ENCODE measurements around the gene NNT. TPM values are rescaled to one million over a fixed set of nuclear protein-coding genes. Genes with fewer than 3 reads are reported as not detected.

The NNT gene
- total and polyA plus RNA-seq, 9 of the 15 experiments (the other 6 are each of a cell fraction or from before 2014, with no cell fraction given), result 21.9 to 68.6 (median 42.2) TPM

DNA sequence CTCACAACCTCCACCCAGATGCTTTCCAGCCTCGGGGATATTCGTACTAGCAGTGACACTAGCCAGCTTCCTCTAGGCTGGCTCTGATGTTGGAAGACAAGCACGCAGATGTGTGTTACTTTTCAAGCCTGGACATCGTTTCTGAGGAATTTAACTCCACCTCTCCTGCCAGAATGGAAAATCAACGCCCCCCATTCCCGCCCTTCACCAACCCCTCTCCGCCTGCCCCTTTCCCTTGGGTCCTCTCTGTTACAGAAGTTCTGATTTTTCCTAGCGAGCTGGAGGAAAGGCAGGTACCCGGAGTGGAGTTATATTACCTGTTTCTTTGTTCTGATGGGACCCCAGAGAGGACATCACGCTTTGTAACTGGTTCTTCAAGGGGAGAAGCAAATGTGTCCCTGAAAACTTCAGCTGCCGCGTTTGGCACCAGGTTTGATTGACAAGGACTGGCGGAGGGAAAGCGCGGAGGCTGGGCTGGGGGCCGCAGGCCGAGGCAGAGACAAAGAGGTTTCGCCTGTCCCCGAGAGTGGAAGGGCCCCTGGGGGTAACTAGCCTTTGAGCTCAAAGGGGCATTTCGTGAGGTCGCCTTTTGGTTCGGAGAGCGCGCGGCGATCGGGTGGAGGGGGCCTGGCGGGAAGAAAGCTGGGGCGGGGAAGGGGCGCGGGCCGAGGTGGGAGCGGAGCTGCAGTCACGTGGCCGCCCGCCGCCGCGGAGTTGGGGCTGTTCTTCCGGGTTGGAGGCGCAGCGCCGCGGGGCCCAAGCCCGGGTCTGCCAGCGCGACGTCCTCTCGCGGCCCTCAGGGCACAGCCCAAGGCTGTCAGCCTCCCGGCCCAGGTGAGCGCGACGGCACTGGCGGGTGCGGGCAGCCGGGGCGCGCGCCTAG lies at the start of gene NNT (continued):
- TF ChIP-seq ZNF444 (CRISPR knock-in tag; IDR thresholded peaks at IDR 0.05) (no peak), ZNF589 (CRISPR knock-in tag; IDR thresholded peaks at IDR 0.05; ENCODE audit: low read depth) (no peak; the same call in 1 of the 2 replicates), HNRNPL (IDR thresholded peaks at IDR 0.05; ENCODE audit: low read depth, low read length) (peak; percentile 69; the same call in 1 of the 2 replicates), TBL1XR1 (IDR thresholded peaks at IDR 0.05; ENCODE audit: low read length in 2 of 2) (no peak), ZNF511 (CRISPR knock-in tag; IDR thresholded peaks at IDR 0.05) (peak; percentile 67), HMG20B (CRISPR knock-in tag; IDR thresholded peaks at IDR 0.05) (no peak), GTF2E2 (tag; IDR thresholded peaks at IDR 0.05) (0 out of 2 replicates have a peak, but pooled peaks have one; percentile 10), ZNF445 (CRISPR knock-in tag; IDR thresholded peaks at IDR 0.05; ENCODE audit: low read depth) (no peak), HOXB6 (CRISPR knock-in tag; IDR thresholded peaks at IDR 0.05; ENCODE audit: borderline replicate concordance) (no peak), ZNF778 (CRISPR knock-in tag; IDR thresholded peaks at IDR 0.05) (no peak), SMARCB1 (IDR thresholded peaks at IDR 0.05; ENCODE audit: insufficient read length, low read depth) (no peak), CHD4 (IDR thresholded peaks at IDR 0.05; ENCODE audit: insufficient read depth, insufficient replicate concordance, low read depth, low read length, poor library complexity, severe bottlenecking) (peak; percentile 34), MAFG (tag; conservative IDR thresholded peaks at IDR 0.05) (no peak), ZBTB26 (CRISPR knock-in tag; IDR thresholded peaks at IDR 0.05) (no peak), SRSF7 (optimal IDR thresholded peaks at IDR 0.05; ENCODE audit: low read depth, low read length) (no peak), ZC3H8 (IDR thresholded peaks at IDR 0.05) (no peak), FOXA3 (CRISPR knock-in tag; conservative IDR thresholded peaks at IDR 0.05 in 1 of 2, IDR thresholded peaks at IDR 0.05 in 1 of 2) (no peak)
- TF ChIP-seq, protein P1, sequence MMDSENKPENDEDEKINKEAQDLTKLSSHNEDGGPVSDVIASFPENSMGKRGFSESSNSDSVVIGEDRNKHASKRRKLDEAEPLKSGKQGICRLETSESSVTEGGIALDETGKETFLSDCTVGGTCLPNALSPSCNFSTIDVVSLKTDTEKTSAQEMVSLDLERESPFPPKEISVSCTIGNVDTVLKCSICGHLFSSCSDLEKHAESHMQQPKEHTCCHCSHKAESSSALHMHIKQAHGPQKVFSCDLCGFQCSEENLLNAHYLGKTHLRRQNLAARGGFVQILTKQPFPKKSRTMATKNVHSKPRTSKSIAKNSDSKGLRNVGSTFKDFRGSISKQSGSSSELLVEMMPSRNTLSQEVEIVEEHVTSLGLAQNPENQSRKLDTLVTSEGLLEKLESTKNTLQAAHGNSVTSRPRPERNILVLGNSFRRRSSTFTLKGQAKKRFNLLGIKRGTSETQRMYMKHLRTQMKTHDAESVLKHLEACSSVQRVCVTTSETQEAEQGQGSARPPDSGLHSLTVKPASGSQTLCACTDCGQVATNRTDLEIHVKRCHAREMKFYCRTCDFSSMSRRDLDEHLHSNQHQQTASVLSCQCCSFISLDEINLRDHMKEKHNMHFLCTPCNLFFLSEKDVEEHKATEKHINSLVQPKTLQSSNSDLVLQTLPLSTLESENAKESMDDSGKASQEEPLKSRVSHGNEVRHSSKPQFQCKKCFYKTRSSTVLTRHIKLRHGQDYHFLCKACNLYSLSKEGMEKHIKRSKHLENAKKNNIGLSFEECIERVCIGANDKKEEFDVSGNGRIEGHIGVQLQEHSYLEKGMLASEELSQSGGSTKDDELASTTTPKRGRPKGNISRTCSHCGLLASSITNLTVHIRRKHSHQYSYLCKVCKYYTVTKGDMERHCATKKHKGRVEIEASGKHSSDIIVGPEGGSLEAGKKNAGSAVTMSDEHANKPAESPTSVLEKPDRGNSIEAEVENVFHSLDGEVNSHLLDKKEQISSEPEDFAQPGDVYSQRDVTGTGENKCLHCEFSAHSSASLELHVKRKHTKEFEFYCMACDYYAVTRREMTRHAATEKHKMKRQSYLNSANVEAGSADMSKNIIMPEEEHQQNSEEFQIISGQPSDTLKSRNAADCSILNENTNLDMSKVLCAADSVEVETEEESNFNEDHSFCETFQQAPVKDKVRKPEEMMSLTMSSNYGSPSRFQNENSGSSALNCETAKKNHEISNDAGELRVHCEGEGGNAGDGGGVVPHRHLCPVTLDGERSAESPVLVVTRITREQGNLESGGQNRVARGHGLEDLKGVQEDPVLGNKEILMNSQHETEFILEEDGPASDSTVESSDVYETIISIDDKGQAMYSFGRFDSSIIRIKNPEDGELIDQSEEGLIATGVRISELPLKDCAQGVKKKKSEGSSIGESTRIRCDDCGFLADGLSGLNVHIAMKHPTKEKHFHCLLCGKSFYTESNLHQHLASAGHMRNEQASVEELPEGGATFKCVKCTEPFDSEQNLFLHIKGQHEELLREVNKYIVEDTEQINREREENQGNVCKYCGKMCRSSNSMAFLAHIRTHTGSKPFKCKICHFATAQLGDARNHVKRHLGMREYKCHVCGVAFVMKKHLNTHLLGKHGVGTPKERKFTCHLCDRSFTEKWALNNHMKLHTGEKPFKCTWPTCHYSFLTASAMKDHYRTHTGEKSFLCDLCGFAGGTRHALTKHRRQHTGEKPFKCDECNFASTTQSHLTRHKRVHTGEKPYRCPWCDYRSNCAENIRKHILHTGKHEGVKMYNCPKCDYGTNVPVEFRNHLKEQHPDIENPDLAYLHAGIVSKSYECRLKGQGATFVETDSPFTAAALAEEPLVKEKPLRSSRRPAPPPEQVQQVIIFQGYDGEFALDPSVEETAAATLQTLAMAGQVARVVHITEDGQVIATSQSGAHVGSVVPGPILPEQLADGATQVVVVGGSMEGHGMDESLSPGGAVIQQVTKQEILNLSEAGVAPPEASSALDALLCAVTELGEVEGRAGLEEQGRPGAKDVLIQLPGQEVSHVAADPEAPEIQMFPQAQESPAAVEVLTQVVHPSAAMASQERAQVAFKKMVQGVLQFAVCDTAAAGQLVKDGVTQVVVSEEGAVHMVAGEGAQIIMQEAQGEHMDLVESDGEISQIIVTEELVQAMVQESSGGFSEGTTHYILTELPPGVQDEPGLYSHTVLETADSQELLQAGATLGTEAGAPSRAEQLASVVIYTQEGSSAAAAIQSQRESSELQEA (IDR thresholded peaks at IDR 0.05; ENCODE audit: low read depth), result no peak

All from K562 (cell line).